Effector memory CD4-positive, alpha-beta T cell (primary cell): ENCODE measurements around the gene MRPL14.

Source experiments
- DNase-seq, 3 donors: peaks; one replicate each; pipeline ENCODE4 v3.0.0-alpha.2; 2020
- H3K27ac ChIP-seq: 2 replicates; pipeline ENCODE4 v1.7.0; 2013; ENCODE audit warnings: mild to moderate bottlenecking, low read length, moderate library complexity; ENCODE audit not compliant: insufficient read depth, poor library complexity, severe bottlenecking
- H3K27me3 ChIP-seq: replicated peaks from 2 replicates; pipeline ENCODE4 v1.7.0; 2013; ENCODE audit warnings: mild to moderate bottlenecking, low read length; ENCODE audit not compliant: insufficient read depth, control insufficient read depth, poor library complexity, severe bottlenecking
- H3K36me3 ChIP-seq: 2 replicates; pipeline ENCODE4 v1.7.0; 2013; ENCODE audit warnings: mild to moderate bottlenecking, low read length, moderate library complexity; ENCODE audit not compliant: control insufficient read depth, insufficient read depth
- H3K4me1 ChIP-seq: 2 replicates; pipeline ENCODE4 v1.7.0; 2013; ENCODE audit warnings: low read length, mild to moderate bottlenecking; ENCODE audit not compliant: control insufficient read depth, insufficient read depth, poor library complexity, severe bottlenecking
- H3K4me3 ChIP-seq: 2 replicates; pipeline ENCODE4 v1.7.0; 2013; ENCODE audit warnings: low read length, low read depth, mild to moderate bottlenecking; ENCODE audit not compliant: insufficient read depth, poor library complexity, severe bottlenecking
- H3K9me3 ChIP-seq: 2 replicates; pipeline ENCODE4 v1.7.0; 2013; ENCODE audit warnings: mild to moderate bottlenecking, low read length, moderate library complexity; ENCODE audit not compliant: control insufficient read depth

Gene MRPL14

GRCh38 chr6:44123544-44123943 lies 3.7 kb downstream of the MRPL14 start:
- H3K27ac ChIP-seq: peak overlapping the region; percentile 30
- no peak overlapping the region for H3K4me3 ChIP-seq
- no peaks in the 10 kb centered on the region for H3K27me3 ChIP-seq
- DNase-seq: no peak
- no peaks in the 10 kb centered on the region for H3K36me3 ChIP-seq
- peaks cover 54% of the 10 kb centered on the region for H3K4me1 ChIP-seq
- H3K9me3 ChIP-seq: no peaks in the 10 kb centered on the region

DNA sequence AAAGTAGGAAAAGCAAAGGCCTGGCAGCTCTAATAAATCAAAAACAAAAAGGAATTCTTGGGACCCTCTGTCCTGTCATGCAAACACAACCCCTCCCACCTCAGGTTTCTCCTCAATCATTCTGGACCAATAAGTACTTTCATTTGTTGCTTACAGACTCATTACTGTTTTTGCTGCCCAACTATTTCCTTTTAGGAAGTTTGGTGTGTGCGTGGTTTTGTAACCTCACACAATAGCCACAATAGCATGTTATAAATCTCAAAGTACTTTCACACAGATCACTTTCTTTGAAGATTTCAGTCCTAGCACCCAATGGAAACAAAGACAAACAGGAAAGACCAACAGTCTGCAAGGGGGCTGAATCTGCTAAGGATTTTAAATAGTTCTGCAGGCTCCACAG lies 4.5 kb downstream of the MRPL14 start:
- H3K9me3 ChIP-seq: no peaks in the 10 kb centered on the region
- no peaks in the 10 kb centered on the region for H3K27me3 ChIP-seq
- peak overlapping the region; percentile 30 for H3K27ac ChIP-seq
- DNase-seq: no peak
- H3K4me3 ChIP-seq: no peak overlapping the region
- H3K4me1 ChIP-seq: peaks cover 52% of the 10 kb centered on the region
- no peaks in the 10 kb centered on the region for H3K36me3 ChIP-seq

DNA sequence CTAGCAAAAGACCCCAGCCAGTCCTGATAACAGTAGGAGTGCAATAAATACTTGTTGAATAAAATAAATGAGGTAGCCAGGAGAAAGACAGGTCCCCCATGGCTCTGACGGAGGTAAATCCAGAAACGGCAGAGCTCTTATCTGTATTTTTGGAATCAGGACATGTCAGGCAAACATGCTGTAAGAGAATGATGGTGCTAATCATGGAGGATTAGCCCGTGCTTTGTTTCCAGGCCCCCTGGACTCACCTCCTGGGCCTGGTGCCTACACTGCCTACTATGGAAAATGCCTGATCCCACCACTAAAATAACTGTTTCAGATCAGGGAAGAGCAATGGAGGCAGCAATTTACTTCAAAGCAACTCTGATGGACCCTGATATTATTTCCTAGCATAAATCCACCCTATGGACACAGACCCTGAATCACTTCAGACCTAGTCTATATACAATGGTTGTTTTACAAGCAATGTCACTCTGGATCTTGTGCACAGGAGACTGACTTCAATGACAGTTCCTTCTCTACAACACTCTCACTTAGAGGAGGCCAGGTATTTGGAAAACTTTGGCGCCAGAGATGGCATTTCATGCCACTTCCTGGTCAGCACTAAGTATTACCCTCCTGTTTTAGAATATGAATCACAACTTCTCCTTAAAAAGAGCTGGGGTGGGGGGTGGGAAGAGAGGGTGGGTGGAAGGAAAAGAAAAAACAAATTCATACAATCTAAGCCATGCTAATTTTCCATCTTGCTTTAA lies 6.4 kb downstream of the MRPL14 start:
- DNase-seq: no peak
- no peaks in the 10 kb centered on the region for H3K9me3 ChIP-seq
- H3K4me3 ChIP-seq: no peak overlapping the region
- no peak overlapping the region for H3K27ac ChIP-seq
- H3K36me3 ChIP-seq: no peaks in the 10 kb centered on the region
- H3K27me3 ChIP-seq: no peaks in the 10 kb centered on the region
- peaks cover 47% of the 10 kb centered on the region for H3K4me1 ChIP-seq

DNA sequence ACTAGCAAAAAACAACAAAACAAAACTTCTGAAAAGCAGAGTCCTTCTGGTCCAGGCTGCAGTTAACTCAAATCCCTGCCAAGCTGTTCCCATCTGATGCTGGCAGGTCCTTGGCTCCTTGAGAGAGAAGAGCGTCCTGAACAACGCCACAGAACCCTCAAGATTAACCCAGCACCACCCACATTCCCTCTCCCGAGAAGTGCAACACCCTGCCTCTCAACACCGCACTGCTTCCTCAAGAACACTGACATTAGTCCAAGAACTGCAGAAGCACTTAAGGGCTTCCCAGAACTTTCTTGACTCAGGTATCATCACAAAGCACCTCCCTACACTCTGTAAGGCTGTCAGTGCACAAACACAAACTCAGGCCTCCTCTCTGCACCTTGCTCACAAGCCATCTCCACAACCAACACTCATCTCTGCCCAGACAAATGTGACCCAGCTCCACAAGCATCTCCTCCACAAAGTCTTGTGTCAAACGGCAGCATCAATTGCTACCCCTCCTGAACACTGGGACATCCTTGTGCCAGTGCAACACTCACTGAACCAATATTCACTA lies 7.5 kb downstream of the MRPL14 start:
- H3K4me1 ChIP-seq: peaks cover 38% of the 10 kb centered on the region
- H3K27me3 ChIP-seq: no peaks in the 10 kb centered on the region
- peaks cover 4% of the 10 kb centered on the region for H3K36me3 ChIP-seq
- H3K4me3 ChIP-seq: no peak overlapping the region
- no peaks in the 10 kb centered on the region for H3K9me3 ChIP-seq
- no peak for DNase-seq
- H3K27ac ChIP-seq: no peak overlapping the region

DNA sequence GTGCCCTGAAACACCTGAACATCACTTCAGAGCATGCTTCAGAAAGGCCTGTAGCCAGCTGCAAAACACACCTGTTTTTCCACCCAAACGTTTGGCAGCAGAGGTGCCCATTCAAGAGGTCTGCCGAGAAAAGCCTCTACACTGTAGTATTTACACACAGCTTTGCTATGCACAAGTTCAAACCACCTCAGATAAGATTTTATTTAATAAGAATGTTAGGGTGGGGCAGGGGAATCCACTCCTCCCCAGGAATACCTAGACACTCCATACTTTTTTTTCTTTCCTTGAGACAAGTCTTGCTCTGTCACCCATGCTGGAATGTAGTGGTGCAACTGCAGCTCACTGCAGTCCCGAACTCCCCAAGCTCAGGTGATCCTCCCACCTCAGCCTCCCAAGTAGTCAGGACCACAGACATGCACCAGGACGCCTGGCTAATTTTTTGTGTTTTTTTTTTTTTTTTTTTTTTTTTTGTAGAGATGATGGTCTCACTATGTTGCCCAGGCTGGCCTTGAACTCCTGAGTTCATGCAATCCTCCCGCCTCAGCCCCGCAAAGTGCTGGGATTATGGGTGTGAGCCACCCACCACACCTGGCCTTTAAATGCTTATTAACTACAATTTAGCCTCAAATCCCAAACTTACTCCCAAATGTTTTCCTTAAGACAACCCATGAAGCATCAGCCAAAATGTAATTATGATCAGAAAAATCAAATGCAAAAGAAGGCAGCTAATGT lies 9.7 kb downstream of the MRPL14 start:
- DNase-seq: no peak
- H3K4me1 ChIP-seq: peaks cover 16% of the 10 kb centered on the region
- no peak overlapping the region for H3K4me3 ChIP-seq
- H3K9me3 ChIP-seq: no peaks in the 10 kb centered on the region
- H3K27ac ChIP-seq: no peak overlapping the region
- H3K27me3 ChIP-seq: no peaks in the 10 kb centered on the region
- peaks cover 24% of the 10 kb centered on the region for H3K36me3 ChIP-seq

DNA sequence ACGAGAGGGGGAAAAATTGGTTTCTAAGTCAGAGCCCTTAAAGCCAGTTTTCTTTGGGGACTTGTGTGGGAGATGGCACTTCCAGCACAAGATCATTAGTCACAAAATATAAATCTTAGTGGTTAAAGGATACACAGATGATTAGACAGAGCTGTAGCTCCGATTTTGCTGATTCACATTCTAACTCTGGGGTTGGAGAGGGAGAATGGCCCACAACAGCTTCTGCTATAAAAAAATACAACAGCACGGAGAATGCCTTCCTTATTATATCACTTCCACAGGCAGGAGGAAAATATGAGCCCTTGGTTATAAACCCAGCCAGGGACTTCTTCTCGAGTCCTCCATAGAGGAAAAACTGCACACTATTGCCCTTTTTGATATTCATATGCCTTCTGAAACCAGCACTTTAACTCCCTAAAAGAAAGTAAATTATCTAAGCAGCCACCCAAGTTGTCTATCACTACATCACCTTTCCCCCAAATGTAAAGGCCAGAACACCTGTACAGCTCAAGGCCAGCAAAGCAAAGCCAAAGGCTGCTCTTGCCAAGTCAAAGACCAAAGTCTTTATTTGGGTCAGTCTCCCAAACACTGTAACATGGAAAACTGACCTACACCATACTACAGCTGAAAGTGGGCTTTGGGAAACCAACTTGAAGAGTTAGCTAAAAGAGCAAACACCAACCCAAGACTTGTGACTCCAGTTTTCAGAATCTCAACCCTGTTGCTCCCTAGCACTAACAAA lies 10.4 kb downstream of the MRPL14 start:
- Histone ChIP-seq H3K4me3 (no peak overlapping the region), H3K36me3 (peaks cover 31% of the 10 kb centered on the region), H3K27me3 (no peaks in the 10 kb centered on the region), H3K4me1 (peaks cover 11% of the 10 kb centered on the region), H3K9me3 (no peaks in the 10 kb centered on the region), H3K27ac (no peak overlapping the region)
- DNase-seq: no peak

GRCh38 chr6:44115866-44116265 lies 11.4 kb downstream of the MRPL14 start:
- Histone ChIP-seq H3K27ac (no peak overlapping the region), H3K36me3 (peaks cover 40% of the 10 kb centered on the region), H3K4me1 (peaks cover 8% of the 10 kb centered on the region), H3K9me3 (no peaks in the 10 kb centered on the region), H3K27me3 (no peaks in the 10 kb centered on the region), H3K4me3 (no peak overlapping the region)
- DNase-seq: no peak

- peaks cover 56% of the 10 kb centered on the region for H3K36me3 ChIP-seq
- no peak overlapping the region for H3K4me3 ChIP-seq
- H3K4me1 ChIP-seq: peaks cover 8% of the 10 kb centered on the region
- H3K9me3 ChIP-seq: no peaks in the 10 kb centered on the region
- no peak overlapping the region for H3K27ac ChIP-seq
- no peak for DNase-seq
- no peaks in the 10 kb centered on the region for H3K27me3 ChIP-seq
Observed at GRCh38 chr6:44113414-44113813, 13.8 kb downstream of the MRPL14 start.

- peaks cover 3% of the 10 kb centered on the region for H3K4me1 ChIP-seq
- no peak overlapping the region for H3K4me3 ChIP-seq
- no peaks in the 10 kb centered on the region for H3K27me3 ChIP-seq
- H3K36me3 ChIP-seq: peaks cover 56% of the 10 kb centered on the region
- H3K9me3 ChIP-seq: no peaks in the 10 kb centered on the region
- no peak overlapping the region for H3K27ac ChIP-seq
- DNase-seq: no peak
Observed at GRCh38 chr6:44111434-44112417, 15.5 kb downstream of the MRPL14 start.
